ENCODE measurements around the gene GPR146. TPM values are rescaled to one million over a fixed set of nuclear protein-coding genes. Genes with fewer than 3 reads are reported as not detected.

The GPR146 gene
- total and polyA plus RNA-seq, 2 of the 13 experiments (the other 11 are each of a cell fraction or from before 2014, with no cell fraction given) = 2.0 to 15.9 TPM

GRCh38 chr7:1092806-1093501, 48.6 kb downstream of the GPR146 start (continued):
- TF ChIP-seq ZSCAN5A (CRISPR knock-in tag; IDR thresholded peaks at IDR 0.05; ENCODE audit: borderline replicate concordance) (no peak), KAT7 (CRISPR knock-in tag; IDR thresholded peaks at IDR 0.05; ENCODE audit: borderline replicate concordance) (peak; percentile 62; the same call in 1 of the 2 replicates), ZBTB42 (CRISPR knock-in tag; IDR thresholded peaks at IDR 0.05) (0 out of 2 replicates have a peak, but pooled peaks have one; percentile 34), ZNF619 (CRISPR knock-in tag; IDR thresholded peaks at IDR 0.05) (no peak), FOXP4 (CRISPR knock-in tag; IDR thresholded peaks at IDR 0.05) (peak; percentile 25; the same call in 1 of the 2 replicates), ZBTB34 (CRISPR knock-in tag; IDR thresholded peaks at IDR 0.05) (no peak), ZBTB8A (CRISPR knock-in tag; IDR thresholded peaks at IDR 0.05; ENCODE audit: borderline replicate concordance, low read depth) (no peak), CHD4 (IDR thresholded peaks at IDR 0.05; ENCODE audit: borderline replicate concordance, low read length) (no peak), ZNF263 (CRISPR knock-in tag; IDR thresholded peaks at IDR 0.05) (peak; percentile 66; the same call in 1 of the 2 replicates), TFAP4 (IDR thresholded peaks at IDR 0.05; ENCODE audit: borderline replicate concordance, low read depth) (peak; percentile 82; the same call in 1 of the 2 replicates), SNAI1 (CRISPR knock-in tag; IDR thresholded peaks at IDR 0.05; ENCODE audit: borderline replicate concordance) (no peak; the same call in 1 of the 2 replicates), MIER3 (CRISPR knock-in tag; IDR thresholded peaks at IDR 0.05; ENCODE audit: borderline replicate concordance) (peak; percentile 54; the same call in 1 of the 2 replicates), FOSL2 (CRISPR knock-in tag; IDR thresholded peaks at IDR 0.05) (peak; percentile 63), ZBTB38 (CRISPR knock-in tag; IDR thresholded peaks at IDR 0.05) (no peak; the same call in none of the 2 replicates), FOXJ3 (CRISPR knock-in tag; IDR thresholded peaks at IDR 0.05; ENCODE audit: borderline replicate concordance) (no peak), CENPT (CRISPR knock-in tag; IDR thresholded peaks at IDR 0.05; ENCODE audit: low read depth) (no peak), NKX3-1 (CRISPR knock-in tag; IDR thresholded peaks at IDR 0.05) (no peak), ZNF746 (CRISPR knock-in tag; IDR thresholded peaks at IDR 0.05) (no peak), GATA4 (IDR thresholded peaks at IDR 0.05; ENCODE audit: borderline replicate concordance, low read depth) (no peak), THYN1 (CRISPR knock-in tag; IDR thresholded peaks at IDR 0.05; ENCODE audit: borderline replicate concordance, low read depth) (no peak)

Data from HepG2 (cell line).